HL-60/S4 treated with retinoic acid at 250 ng/mL for 4 days and 3 days (cell line): ENCODE data around the gene SLAMF8.

Source experiments
- in situ Hi-C: fragments of 300-500 bp; cut with MboI; formaldehyde crosslinking; loops from 2 replicates; pipeline ENCODE4 v1.7.0; 2022; ENCODE audit warnings: low sequenced_read_pairs

Gene SLAMF8

DNA sequence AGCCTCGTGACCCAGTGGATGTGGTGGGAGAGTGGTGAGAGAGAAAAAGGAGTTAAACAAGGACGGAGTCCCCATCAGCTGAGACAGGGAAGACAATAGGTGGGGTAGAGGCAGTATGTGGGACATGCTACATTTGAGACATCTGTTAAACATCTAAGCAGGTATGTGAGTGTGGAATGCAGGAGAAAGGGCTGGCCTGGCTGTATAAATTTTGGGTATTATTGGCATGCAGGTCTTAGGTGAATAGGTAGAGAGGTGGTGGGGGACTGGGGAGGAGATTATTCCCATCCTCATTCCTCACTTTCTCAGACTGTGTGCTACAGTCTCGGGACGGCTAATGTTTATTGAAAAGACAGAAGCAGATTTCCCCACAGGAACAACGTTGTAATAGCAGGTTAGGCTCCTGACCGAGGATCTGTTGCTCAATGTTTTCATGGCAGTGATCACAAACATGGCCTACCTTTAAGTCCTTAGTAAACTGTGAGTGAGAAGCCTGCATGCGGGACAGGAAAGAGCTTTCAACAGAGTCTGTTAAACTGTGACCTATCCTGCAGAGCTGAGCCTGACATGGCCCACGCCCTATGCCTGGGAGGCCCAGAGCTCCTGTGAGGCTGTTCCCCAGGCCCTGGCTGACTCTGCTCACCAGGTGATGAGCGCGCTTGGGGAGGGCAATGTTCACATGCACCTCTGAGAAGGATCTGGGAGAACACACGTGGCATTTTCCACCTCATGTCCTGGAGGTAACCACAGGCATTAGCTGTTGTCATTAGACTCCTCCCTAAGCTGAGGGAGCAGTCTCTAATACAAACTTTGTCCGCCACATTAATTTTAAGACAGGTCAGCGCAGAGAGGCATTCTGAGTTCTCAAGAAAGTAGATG is 19.3 kb downstream of the SLAMF8 start:
- in situ Hi-C loops = no loop called here

DNA sequence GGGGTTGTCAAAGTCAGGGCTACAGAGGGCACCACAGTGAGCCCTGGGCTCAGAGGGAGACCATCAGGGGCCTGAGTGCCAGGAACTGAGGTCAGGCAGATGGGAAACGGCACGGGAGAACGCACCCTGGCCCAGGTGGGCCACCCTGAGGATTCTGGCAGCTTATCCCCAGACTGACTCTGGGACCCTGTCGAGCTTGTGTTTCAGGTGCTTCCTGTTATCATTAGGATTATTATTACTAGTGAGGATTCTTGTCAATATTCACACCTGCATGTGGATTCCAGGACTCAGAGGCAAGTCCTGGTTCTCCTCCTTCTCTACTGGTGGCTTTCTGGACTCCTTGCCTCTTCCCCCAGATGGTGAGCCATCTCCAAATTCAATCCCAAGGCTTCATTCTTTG is 20.6 kb downstream of the SLAMF8 start:
- in situ Hi-C loops = no loop called here

DNA sequence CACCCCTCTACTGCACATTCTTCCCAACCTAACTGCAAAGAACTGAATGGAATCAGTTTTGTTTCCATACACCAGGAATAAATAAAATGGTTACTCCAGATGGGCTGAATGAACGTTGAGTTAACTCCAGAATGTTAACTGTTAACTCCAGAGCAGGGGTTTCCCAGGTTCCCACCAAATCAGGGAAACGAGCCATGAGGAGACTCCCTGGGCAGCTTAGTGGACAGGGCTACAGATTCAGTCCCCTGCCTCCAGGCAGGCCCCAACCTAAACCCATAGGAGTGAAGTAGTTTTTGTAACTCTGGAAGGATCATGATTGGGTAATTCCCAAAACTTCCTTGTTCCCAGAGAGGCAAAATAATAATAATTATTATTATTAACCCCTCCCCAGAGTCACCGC is 21.7 kb downstream of the SLAMF8 start:
- in situ Hi-C loops = no loop called here

DNA sequence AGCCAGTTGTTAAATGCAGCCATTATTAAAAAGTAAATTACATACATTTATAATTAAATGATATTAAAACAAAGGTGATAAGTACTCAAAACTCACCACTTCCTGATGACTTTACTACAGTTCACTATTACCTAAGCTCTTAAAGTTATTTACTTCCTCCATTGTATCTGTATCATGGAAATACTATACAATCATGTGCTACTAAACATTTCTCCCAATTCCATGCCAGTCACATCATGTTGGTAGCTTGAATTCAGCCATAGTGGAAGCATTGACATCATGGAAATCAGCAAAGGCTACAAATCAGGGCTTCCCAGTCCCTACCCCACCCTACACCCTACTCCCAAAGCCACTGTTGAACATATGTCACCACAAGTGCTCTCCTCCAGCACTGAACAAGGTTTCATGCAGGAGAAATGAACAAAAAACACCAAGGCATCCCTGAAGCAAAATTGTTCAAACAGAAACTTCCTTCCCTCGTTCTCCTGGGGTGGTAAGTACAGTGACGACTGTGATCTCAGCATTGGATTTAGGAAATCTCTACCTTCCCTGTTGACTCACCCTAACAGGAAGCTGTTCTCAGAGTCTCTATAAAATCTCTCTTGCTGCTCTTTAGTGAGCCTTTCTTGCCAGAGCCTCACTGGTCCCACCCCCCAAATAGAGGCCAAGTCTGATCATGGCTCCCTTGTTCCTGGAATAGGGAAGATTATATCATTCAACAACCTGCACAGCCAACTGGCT is 23.1 kb downstream of the SLAMF8 start:
- in situ Hi-C loops = no loop called here

DNA sequence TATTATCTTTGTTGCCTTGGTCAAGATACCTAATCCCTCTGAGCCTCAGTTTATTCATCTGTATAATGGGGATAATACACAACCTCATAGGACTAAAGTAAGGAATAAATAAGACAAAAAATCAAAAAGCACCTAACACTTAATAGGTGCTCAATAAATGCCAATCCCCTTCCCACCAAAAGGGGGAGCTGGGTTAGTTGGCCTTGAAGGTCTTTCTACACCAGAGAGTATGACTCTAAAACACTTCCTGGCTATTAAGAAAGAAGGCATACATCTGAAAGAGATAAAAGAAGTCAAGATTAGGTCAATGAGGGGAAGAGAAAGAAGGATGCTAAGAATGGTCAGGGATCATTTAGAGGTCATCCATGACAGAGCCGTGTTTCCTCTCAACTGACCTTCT is 24.7 kb downstream of the SLAMF8 start:
- in situ Hi-C loops = no loop called here

DNA sequence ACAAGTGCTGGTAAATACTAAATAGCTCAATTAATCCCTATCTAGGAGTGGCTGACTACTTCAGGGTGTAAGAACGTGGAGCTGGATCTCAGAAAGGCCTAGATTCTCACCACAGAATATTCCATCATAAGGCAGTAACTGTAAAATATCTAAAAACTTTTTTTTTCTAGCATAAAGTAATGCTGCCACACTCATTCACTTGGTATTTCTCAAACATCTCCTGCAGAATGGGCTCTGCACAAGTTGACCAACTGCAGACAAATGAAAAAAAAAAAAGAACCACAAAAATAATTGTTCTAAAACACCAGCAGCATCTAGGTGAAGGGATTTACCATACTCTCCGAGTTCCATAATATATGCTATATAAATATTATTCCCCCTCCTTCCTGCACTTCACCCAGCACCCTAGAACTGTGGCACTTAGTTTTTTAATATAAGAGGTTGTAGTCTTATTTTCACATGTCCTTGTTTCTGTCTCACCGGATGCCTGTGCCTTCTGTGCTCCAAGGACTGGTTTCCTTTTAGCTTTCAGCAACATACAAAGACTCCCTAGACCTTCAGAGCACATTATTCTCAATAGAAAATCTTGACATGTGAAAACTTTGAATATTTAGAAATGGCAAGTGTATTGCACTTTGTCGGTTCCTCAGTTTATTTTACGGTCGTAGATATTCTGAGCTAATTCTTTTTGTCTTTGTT is 26.9 kb downstream of the SLAMF8 start:
- in situ Hi-C loops = no loop called here

DNA sequence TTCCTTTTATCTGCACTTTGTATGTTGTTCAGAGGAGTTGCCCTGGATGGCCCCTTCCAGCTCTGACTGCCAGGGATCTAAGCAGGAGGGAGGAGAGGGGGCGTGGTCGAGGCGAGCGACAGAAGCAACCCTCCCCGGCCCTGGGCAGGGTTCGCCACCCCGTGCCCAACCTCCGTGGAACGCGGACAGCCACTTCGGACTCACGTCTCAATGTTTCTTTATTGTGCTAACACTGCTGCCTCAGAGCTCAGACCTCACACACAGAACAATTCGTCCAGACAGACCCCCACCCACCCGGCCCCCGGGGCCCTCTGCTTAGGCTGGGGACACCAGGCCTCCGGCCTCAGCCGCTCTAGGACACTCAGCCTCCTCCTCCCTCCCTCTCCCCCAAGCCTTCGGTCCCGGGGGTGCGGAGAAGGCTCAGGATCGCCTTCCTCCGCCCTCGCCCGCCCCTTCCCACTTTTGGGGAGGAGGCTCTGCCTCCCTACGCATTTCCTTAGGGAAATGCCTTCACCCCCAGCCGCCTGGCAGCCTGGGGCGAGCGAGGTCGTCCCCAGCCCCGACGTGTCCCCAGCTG is 27.5 kb downstream of the SLAMF8 start:
- in situ Hi-C loops = no loop called here

DNA sequence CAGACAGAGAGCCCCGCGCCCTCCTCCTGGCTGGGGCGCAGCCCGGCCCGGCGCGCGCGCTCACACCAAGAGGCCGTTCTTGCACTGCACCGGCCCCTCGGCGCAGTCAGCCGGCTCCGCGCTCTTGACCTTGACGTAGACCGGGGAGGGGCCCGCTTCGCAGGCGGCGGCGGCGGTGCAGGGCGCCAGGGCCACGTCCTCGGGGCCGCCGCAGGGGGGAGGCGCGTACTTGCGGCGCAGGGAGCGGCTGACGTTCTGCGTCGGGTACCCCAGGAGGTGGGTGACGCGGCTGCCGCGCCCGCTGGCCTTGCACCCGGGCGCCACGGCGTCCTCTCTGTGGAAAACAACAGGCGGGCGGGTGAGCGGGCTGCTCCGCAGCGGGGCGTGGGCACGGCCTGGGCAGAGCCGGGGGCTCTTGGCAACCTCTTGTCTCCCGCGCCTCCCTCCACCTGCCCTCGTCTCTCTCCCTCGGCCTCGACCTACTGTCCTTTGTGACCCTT is 28.1 kb downstream of the SLAMF8 start:
- in situ Hi-C loops = no loop called here

DNA sequence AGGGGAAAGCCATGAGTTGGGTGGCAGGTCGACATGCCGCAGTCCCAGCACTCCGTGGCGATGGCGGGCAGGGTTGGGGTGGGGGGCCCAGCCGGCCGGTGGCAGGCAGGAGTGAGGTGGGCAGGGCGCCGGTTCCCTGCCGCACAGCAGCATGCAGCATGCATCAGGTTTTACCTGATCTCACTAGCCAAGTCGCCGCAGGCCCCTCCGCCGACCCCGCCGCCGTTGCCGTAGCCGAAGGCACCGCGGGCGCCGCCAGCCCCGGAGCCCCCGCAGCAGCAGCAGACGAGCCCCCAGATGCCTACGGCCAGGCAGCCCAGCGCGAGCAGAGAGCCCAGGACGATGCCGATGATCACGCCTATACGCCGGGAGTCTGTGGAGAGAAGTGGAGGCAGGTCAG is 29.0 kb downstream of the SLAMF8 start:
- in situ Hi-C loops = no loop called here

DNA sequence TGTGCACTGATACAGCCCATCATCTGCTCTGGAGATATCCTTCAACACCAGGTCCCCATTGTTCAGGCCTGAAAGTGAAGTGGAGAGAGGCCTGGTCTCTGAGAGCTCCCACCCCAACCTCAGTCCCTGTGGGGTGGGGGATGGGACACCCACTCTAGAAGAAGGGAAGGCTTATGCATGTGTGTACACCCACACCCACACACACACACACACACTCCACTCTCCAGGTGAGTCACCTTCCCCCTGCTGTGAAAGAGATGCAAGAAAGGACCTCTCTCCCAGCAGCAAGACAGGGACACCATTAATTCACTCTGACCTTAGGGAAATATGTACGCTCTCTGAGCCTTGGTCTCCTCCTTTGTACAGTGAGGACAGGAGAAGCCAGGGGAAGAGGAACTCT is 29.9 kb downstream of the SLAMF8 start:
- in situ Hi-C loops = no loop called here

DNA sequence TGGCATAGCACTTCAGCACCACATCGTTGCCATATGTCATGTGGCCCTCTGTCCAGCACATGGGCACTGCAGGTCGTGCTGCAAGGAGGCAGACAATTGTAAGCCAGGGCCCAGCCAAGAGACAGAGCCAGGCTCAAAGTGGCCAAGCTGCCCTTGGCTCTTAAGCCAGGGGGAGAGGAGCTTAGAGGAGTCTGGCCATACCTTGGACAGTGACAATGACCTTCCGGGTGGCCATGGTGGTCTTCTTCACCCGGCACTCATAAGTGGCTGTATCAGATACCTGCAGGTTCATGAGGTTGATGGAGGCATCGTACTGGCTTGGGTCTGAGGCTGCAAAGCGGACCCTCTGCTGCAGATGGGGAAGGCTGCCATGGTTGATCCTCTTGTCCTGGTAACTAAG is 31.2 kb downstream of the SLAMF8 start:
- in situ Hi-C loops = no loop called here

DNA sequence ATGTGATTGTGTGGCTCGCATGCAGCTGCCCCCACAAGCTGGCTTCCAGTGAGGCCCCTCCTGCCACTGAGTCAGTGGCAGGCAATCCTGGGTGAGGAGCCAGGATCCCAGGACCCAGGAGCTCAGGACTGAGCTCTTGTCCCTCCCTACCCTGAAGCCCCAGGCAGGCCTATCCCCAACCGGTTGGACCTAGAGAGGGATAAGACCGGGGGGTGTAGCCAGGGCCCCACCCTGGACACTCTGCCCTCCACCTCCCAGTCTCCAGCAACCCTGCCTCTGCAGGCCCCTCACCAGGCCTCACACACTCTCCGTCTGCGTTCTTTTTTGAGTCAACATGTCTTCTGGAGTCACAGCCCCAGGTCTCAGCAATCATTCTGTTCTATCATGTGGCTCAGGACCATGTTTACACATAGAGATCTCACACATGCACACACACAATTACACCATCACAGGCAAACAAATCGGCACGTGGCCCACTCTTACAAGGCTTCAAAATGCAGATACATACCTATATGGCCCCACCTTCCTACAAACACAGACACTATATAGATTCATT is 33.2 kb downstream of the SLAMF8 start:
- in situ Hi-C loops = no loop called here

DNA sequence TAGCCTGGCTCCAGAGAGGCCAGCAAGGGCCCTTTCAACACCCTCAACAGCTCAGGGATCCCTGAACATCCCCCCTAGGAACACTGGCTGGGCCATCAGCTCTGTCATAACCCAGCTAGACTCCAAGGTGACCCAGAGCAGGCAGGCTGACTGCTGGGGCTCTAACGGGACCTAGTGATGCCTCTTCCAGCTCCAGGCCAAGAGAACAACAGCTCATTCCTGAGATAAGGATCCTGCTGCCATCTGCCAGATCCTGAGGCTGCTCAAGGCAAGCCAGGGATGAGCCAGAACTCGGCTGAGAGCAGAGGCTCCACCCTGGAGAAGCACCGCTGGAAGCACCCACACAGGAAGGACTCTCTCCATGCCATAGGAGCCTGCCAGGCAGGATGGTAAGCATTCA is 33.8 kb downstream of the SLAMF8 start:
- in situ Hi-C loops = no loop called here

DNA sequence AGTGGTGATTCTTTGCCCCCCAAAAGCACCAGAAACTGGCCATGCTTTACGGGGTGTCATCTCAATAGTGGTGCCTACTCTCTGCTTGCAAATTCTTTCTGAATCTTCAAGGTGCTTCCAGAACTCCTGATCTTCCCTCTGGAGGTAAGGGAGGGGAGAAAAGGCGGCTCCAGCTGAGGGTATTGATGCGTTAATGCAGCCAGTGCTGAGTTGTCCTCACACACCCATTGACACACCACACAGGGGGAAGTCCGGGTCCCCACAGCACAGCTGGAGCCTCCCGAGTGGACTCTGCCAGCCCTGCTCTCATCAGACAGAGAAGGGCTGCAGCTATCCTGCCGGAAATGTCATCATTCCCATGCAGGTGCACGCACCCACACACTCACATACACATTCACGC is 34.5 kb downstream of the SLAMF8 start:
- in situ Hi-C loops = no loop called here

DNA sequence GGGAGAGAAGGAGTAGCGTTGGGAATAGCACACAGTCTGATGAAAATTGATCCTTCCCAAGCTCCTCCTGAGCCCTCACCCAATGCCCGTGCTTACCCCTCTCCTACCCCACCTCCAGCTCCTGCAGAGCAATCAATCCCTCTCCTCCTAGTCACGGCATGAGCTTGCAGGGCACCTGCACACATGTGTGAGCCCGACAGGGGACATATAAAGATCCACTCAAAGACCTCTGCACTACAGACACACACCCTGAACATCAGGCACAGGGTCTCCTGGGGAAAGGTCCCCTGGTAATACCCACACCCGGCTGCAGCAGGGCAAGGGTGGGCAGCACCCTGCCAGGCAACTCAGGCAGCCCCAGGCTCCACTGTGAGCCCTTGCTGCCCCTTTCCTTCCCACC is 35.4 kb downstream of the SLAMF8 start:
- in situ Hi-C loops = no loop called here

DNA sequence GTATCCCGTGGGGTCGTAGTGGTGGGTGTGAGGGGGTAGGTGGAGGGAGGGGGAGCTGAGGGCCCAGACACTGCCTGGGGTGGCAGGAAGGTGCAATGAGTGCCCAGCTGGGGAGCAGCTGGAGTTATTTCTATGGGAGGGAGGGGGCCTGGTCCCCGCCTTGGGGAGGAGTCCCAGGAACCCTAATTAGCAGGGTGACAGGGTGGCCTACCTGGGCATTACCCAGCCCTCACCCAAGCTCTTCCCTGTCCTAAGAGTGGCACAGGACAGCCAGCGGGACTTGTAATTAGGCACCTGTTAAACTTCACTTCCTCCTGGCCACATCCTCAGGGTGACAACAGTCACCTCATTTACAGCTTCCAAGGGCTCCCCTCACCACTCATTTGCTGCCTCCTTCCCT is 35.9 kb downstream of the SLAMF8 start, which contains the start of gene VSIG8:
Gene VSIG8 (minus strand): TSS at position 101 of the 400 bp plus-strand sequence. CDS start 136 bp downstream, outside the sequence.
- in situ Hi-C loops = no loop called here

DNA sequence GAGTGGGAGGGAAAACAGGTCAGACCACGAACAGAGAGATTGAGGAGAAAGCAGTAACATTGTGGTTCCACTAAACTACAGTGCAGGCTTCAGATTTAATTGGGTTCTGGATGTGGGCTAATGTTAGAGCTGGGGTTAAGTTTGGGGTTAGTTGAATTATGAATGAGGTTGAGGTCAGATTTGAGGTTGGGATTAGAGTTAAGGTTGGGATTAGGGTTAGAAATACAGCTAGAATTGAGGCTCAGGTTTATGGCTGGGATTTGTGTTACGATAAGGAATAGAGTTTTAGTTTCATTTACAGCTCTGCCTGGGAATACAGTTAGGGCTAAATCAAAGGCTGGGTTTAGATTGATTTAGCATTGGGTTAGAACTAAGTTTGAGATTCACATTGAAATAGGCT is 37.6 kb downstream of the SLAMF8 start:
- in situ Hi-C loops = no loop called here

DNA sequence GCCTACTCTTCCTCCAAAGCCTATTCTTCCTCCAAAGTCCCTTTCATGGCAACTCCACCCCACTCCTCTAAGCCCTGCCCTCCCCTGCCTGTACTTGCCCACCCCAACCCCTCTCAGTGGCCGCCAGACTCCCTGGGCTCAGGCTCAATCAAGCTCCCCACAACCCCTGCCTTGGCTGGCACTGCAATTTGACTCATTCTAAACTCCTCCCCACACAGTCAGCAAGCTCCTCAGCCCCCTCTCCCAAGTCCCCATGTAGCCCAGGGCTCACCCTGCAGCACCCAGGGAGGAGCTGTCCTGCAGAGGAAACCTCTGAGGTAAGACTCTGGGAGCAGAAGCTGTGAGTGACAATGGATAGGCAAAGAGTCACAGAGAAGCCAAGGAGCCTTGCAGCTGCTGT is 39.4 kb downstream of the SLAMF8 start:
- in situ Hi-C loops = no loop called here

DNA sequence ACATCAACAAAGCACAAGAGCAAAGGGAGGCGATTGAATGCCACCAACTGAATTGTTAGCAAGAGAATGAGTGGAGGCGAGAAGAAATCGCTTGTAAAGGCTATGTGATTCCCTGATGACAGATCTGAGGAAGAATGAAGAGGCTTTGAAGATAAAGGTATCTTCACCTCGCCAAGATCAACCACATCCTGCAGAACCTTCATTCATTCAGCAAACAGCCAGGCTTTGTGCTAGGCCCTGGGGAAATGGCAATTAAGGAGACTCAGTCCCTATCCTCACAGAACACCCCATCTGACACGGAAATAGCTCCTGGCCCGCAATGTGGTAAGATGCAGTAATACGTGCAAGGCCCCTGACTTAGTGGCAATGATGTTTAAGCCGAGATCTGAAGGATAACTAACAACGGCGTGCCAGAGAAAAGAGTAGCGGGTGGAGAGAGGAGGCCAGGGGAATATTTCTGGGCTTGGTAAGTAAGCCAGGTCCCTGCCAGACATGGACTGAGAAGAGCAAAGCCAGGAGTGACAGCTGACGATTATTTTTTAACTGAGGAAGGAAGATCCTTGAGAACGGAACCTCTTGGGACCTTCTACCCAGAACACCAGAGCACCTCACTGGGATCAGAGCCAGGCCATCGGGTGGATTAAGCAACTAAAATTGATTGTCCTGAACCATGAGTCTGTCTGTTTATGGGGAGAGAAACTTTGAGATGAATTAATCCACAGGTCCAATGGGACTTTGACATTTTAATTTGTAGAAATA is 40.4 kb downstream of the SLAMF8 start:
- in situ Hi-C loops = no loop called here

DNA sequence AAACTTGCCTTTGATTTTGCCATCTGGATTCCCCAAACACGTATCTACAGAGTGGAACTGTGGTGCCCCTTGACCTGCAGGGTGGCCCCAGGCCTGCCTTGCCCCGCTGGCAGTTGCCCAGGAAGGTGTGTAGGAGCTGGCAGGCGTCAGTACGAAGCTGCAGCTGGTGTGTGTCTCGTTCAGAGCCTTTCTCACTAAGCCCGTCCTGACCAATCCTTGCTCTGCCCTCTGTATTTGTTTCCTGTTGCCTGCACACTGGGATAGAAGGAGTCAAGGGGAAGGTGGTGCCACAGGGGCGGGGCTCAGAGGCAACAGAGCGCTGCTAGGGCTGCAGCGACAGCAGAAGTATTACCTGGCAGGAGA is 41.0 kb downstream of the SLAMF8 start:
- in situ Hi-C loops = no loop called here
